NCI-H1092 treated with DMSO at 0.1 percent for 48 hours (cell line): ENCODE data around the gene KDM5B.
"Not testable (repeated sequence)": the region's sequence is repeated elsewhere in the genome, so short reads cannot be mapped to it uniquely, and the experiment has no call there.

Source experiments
- DNase-seq: peaks from one replicate; lab custom pipeline; 2025; lab: John Stamatoyannopoulos, UW

KDM5B gene

GRCh38 chr1:202791077-202791747 is 17.0 kb downstream of the KDM5B start:
- DNase-seq, result no peak

GRCh38 chr1:202788800-202789199 is 19.4 kb downstream of the KDM5B start:
- DNase-seq, result no peak

GRCh38 chr1:202786804-202787203 is 21.4 kb downstream of the KDM5B start:
- DNase-seq, result no peak

GRCh38 chr1:202781180-202781579 is 27.0 kb downstream of the KDM5B start:
- DNase-seq, result no peak

- no peak for DNase-seq
These were observed 38.1 kb downstream of the KDM5B start for GRCh38 chr1:202770135-202770534.

- DNase-seq, result no peak
These were observed 42.5 kb downstream of the KDM5B start for GRCh38 chr1:202765721-202766120.

- DNase-seq, result no peak
These were observed 46.2 kb downstream of the KDM5B start for GRCh38 chr1:202762019-202762418.

- DNase-seq, result no peak
These were observed 47.6 kb downstream of the KDM5B start for GRCh38 chr1:202760589-202760988.

GRCh38 chr1:202756391-202756790 is 51.8 kb downstream of the KDM5B start:
- no peak for DNase-seq

- no peak for DNase-seq
These were observed 53.9 kb downstream of the KDM5B start for GRCh38 chr1:202754293-202754692.

GRCh38 chr1:202752774-202753173 is 55.4 kb downstream of the KDM5B start:
- DNase-seq, result no peak

- DNase-seq, result no peak
These were observed 57.5 kb downstream of the KDM5B start for GRCh38 chr1:202750761-202751160.

- DNase-seq, result no peak
These were observed 58.2 kb downstream of the KDM5B start for GRCh38 chr1:202750024-202750423.

- no peak for DNase-seq
These were observed 62.8 kb downstream of the KDM5B start for GRCh38 chr1:202745323-202745888.

GRCh38 chr1:202744770-202745169 is 63.5 kb downstream of the KDM5B start:
- not testable (repeated sequence) for DNase-seq

- DNase-seq, result no peak
These were observed 65.7 kb downstream of the KDM5B start for GRCh38 chr1:202742496-202742895.

- DNase-seq, result no peak
These were observed 75.0 kb downstream of the KDM5B start for GRCh38 chr1:202733251-202733650.

GRCh38 chr1:202728951-202729350 is 79.3 kb downstream of the KDM5B start:
- no peak for DNase-seq

GRCh38 chr1:202725526-202725925 is 82.7 kb downstream of the KDM5B start:
- DNase-seq, result no peak

- no peak for DNase-seq
These were observed 84.5 kb downstream of the KDM5B start for GRCh38 chr1:202723708-202724107.

GRCh38 chr1:202723046-202723445 is 85.2 kb downstream of the KDM5B start:
- not testable (repeated sequence) for DNase-seq

- DNase-seq, result no peak
These were observed 91.6 kb downstream of the KDM5B start for GRCh38 chr1:202716654-202717053.

- DNase-seq, result not testable (repeated sequence)
These were observed 94.0 kb downstream of the KDM5B start for GRCh38 chr1:202714202-202714601.

- no peak for DNase-seq
These were observed 95.1 kb downstream of the KDM5B start for GRCh38 chr1:202713110-202713509.
